ENCODE data around the gene ASIC3.

DNA sequence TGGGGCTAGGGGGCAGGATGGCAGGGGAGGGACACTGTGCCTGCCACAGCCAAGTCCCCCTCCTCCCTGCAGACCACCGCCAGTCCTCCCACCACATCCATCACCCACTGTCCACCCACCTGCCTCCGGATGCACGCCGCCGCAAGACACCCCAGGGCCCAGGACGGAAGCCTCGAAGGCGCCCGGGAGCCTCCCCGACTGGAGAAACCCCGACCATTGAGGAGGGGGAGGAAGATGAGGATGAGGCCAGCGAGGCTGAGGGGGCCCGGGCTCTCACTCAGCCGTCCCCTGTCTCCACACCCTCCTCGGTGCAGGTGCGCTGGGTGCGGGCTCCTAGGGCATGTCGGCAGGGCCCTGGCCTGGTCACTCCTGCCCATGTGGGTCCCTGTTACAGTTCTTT is 16.1 kb downstream of the ASIC3 start:
- TF ChIP-seq ZNF274 (IDR thresholded peaks at IDR 0.05; ENCODE audit: low read depth, low read length) = no peak
- no peak for TF ChIP-seq SUZ12 (IDR thresholded peaks at IDR 0.05; ENCODE audit: extremely low read depth, insufficient read depth, insufficient read length)

All from NT2/D1 (cell line).